GOT3 (cell line): Measurements from ENCODE around the gene GTF2IRD1.
"Not testable (repeated sequence)": the region's sequence is repeated elsewhere in the genome, so short reads cannot be mapped to it uniquely, and the experiment has no call there.

ENCODE experiments used
- DNase-seq: peaks from one replicate; lab custom pipeline; 2025; ENCODE audit warnings: mixed read lengths; lab: John Stamatoyannopoulos, UW

GTF2IRD1 gene

GRCh38 chr7:74430409-74430808 lies 23.3 kb upstream of the GTF2IRD1 start:
- DNase-seq = not testable (repeated sequence)

GRCh38 chr7:74430961-74431466 lies 22.7 kb upstream of the GTF2IRD1 start:
- DNase-seq = no peak

GRCh38 chr7:74437291-74437571 lies 16.5 kb upstream of the GTF2IRD1 start:
- not testable (repeated sequence) for DNase-seq

DNA sequence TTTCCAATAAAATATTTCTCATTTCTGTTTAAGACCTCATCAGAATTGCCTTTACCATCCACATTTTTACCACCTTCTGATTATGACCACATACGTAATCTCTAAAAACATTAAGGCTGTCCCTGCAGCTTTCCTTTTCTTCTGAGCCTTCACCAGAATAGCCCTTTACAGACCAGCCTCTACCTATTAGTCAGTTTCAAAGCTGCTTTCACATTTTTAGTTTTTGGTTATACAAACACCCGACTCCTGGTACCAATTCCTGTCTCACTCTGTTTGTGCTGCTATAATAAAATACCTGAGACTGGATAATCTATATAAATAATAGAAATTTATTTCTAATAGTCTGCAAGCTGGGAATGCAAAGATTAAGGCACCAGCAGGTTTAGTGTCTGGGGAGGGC lies 15.4 kb upstream of the GTF2IRD1 start:
- no peak for DNase-seq

- DNase-seq = no peak
Observed at GRCh38 chr7:74439541-74439940, 14.2 kb upstream of the GTF2IRD1 start.

- not testable (repeated sequence) for DNase-seq
Observed at GRCh38 chr7:74440143-74440542, 13.6 kb upstream of the GTF2IRD1 start.

- DNase-seq = no peak
Observed at GRCh38 chr7:74441801-74442200, 11.9 kb upstream of the GTF2IRD1 start.

DNA sequence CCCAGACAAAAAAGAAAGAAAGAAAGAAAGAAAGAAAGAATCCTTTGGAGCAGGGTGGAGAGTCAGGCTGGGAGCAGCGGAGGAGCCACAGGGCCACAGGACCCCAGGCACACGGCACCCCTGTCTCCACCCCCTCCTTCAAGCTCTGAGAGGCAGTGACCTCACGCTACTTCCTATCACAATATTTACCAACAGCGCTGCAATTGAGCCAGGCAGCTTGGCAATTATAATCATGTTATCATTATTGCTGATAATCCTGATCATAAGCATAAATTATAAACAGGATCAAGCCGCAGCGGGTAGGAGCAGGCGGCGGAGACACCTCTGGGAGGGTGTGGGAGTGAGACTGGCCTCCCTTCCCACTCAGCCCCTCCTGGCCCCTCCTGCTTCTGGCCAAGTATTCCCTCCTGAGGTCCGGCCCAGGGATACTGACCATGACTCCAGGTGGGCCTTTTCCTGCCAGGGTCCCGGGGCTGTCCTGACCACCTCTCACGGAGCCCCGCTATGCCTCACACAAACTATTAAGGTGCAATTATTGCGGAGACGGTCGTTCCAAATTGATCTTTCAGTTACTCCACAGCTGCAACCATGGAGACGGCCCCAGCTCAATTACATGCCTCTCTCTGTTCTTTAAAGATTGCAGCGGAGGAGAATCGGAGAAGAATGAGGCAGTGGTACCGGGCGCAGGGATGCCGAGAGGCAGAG lies 10.0 kb upstream of the GTF2IRD1 start:
- no peak for DNase-seq

- DNase-seq = no peak
Observed at GRCh38 chr7:74449144-74449543, 4.6 kb upstream of the GTF2IRD1 start.

DNA sequence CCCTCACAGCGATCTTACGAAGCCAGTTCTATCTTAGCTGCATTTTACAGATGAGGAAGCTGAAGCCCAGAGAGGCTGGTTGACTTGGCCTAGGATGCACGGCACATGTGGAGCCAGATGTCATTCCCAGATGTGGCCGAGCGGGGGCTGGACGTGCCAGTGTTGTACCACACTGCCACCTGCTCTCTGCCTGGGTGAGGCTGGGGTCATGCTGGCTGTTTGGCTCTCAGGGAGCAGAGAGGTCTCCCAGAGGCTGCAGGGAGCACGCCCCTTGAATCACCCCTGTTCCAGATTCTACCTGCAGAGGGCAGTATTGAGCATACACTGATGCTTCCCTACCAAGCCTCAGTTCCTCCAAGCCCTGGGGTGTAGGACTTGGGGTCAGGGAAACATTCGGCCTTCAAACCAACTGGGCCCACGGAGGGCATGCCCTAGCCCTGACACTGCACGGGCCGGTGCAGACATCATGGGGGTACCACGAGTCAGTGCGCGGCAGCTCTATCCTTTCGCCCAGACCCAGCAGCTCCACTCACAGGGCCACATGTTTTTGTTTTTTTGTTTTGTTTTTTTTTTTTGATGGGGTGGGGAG lies 3.8 kb upstream of the GTF2IRD1 start:
- DNase-seq = no peak

- DNase-seq = no peak
Observed at GRCh38 chr7:74452748-74453321, 871 bp upstream of the GTF2IRD1 start.

GRCh38 chr7:74454021-74454924 lies 567 bp downstream of the GTF2IRD1 start:
- DNase-seq = no peak

GRCh38 chr7:74454925-74455288 lies 1.2 kb downstream of the GTF2IRD1 start:
- no peak for DNase-seq

DNA sequence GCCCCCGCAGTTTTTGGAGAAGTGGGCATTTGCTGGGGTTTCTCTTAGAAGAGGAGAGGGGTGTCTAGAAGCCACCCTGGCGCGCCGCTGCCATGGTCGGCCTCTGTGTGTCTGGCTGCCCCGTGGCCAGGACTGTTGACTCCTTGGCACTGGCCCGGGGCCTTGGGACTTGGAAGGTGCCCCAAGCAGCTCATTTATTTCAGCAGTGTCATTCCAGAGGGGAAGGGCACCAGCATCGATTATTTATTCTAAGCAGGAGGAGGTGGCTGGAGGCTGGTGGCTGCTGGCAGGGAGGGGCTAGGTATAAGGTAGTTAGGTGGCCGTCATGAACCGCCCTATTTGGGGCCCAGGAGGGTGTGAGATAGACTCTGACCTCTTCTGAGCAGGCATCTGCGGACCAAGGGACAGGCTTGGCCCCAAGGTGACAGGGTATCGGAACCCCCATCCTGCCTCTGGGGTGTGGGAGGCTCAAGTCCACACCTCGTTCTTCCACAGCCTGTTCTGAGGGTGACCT lies 1.6 kb downstream of the GTF2IRD1 start:
- DNase-seq = no peak

DNA sequence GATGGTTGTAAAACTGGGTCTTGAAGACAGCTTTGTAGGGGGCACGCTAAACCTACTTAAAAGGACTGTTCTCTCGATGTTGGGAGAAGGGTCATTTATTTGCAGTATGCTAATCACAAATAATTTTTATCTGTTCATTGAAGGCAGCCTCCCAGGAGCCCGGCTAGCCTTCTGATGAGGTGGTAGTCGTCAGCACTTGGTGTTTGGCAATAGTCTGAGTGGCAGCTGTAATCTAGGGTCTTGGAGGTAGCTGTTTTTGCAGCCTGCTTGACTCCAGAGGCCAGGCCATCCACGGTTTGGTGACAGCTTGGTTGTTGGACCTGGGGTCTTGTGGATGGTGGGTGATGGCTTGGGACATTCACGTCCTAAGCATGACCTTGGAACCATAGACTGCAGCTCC lies 2.2 kb downstream of the GTF2IRD1 start:
- DNase-seq = no peak

DNA sequence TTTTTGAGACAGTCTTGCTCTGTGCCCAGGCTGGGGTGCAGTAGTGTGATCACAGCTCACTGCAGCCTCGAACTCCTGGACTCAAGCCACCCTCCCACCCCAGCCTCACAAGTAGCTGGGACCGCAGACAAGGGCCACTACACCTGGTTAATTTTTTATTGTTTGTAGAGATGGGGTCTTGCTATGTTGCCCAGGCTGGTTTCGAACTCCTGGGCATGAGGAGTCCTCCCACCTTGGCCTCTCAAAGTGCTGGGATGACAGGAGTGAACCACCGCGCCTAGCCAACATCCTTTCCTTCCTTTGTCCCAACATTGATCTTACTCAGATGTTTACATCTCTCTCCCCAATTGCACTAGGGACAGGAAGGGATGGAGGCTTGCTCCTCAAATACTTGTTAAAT lies 3.3 kb downstream of the GTF2IRD1 start:
- no peak for DNase-seq

GRCh38 chr7:74461970-74462706 lies 8.4 kb downstream of the GTF2IRD1 start:
- DNase-seq = no peak

DNA sequence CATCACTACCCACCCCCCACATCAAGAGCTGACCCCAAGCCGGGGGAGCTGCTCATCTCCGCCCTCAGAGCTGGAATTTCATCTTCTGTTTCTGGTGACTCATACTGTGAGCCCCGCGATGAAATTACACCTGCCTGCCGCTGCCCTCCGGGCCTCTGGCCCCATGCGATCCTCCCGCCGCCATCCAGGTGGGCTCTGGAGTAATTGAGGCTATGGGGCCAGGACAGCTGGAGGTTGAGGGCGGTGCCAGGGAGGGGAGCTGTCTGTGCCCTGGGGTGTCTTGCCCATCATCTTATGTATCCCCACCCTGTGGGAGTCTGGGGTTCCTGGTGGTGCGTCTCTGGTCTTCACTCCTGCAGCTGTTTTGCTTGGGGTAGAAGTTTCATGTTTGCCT lies 9.0 kb downstream of the GTF2IRD1 start:
- no peak for DNase-seq

- no peak for DNase-seq
Observed at GRCh38 chr7:74464931-74465886, 11.5 kb downstream of the GTF2IRD1 start.

DNA sequence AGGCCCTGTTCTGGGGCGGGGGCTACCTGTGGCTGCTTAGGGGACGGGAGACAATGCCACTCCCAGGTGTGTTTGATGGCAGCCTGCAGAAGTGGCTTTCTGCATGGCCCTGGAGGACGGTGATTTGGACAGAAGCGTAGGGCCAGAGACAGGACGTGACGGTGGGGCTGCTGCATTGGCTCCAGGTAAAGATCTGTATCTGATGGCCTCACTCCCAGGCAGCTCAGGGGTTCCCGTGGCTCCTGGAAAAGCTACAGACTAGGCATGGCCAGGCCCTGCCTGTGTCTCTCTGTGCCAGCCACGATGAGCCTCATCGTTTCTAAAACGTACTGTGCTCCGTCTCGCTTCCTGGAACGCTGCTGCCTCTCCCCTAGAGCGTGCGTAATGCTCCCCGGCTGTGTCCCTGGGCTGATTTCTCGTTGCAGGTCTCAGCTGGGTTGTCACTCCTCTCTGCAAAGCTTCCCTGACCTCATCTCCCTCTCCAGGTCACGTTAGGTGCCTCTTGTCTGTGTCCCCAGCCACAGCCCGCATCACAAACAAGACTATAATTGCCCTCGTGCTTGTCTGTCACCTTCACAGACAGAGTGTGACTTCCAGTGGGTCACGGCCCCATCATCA lies 12.6 kb downstream of the GTF2IRD1 start:
- no peak for DNase-seq
